ENCODE measurements around the gene CBX6. TPM values are rescaled to one million over a fixed set of nuclear protein-coding genes. Genes with fewer than 3 reads are reported as not detected.
A peak's percentile ranks its signal among the peaks of the same experiment; 100 is the strongest.

CBX6 gene
- total and polyA plus RNA-seq, 3 donors from 2014 or later, result 18.7 to 33.1 (median 30.1) TPM

DNA sequence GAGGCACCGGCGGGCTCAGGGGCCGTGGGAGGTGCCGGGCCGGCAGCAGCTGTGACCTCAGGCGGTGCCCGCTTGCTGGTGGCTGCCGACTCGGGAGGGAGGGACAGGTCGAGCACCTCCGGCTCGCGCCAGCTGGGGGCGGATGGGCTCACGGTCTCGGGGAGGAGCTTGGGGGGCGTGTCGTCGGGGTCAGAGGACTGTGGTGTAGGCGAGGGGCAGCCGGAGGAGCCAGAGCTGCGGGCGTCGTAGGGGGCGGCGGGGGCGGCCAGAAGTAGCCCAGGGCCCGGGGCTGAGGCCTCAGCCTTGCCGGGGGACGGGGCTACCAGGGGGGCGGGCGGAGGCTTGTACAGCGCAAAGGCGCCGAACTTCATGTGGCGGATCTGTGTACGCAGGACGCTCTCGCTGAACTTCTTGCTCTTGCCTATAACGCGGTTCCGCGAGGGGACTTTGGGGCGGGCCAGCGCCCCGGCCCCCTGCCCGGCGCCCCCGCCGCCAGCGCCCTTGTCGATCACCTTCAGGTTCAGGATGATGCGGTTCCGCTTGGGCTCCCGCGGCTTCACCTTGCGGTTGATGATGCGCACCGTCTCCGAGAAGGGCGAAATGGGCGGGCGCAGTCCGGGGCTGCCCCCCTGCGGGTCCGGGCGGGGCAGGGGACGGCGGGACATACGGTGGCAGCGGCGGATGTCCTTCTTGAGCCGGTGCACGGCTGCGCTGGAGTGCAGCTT, 5.5 kb downstream of the CBX6 start:
- Histone ChIP-seq H3K4me3 (peak overlapping the region in 1 of 2 donors; percentile 30), H3K36me3 (ENCODE audit: low read depth, missing control alignments) (no peaks in the 10 kb centered on the region), H3K9me3 (no peaks in the 10 kb centered on the region), H3K27ac (no peak overlapping the region), H3K4me1 (peaks cover 49% of the 10 kb centered on the region), H3K27me3 (no peaks in the 10 kb centered on the region)
- DNase-seq, result peak; percentile 69
- TF ChIP-seq POLR2A (IDR thresholded peaks at IDR 0.05), result no peak
- TF ChIP-seq, protein P1, sequence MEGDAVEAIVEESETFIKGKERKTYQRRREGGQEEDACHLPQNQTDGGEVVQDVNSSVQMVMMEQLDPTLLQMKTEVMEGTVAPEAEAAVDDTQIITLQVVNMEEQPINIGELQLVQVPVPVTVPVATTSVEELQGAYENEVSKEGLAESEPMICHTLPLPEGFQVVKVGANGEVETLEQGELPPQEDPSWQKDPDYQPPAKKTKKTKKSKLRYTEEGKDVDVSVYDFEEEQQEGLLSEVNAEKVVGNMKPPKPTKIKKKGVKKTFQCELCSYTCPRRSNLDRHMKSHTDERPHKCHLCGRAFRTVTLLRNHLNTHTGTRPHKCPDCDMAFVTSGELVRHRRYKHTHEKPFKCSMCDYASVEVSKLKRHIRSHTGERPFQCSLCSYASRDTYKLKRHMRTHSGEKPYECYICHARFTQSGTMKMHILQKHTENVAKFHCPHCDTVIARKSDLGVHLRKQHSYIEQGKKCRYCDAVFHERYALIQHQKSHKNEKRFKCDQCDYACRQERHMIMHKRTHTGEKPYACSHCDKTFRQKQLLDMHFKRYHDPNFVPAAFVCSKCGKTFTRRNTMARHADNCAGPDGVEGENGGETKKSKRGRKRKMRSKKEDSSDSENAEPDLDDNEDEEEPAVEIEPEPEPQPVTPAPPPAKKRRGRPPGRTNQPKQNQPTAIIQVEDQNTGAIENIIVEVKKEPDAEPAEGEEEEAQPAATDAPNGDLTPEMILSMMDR (IDR thresholded peaks at IDR 0.05), result no peak
- intact Hi-C loops (cut with DNase I; ENCODE audit: low total_unique reads), result loop anchor here (10.0 kb wide), 1 partner anchor 138 kb away; no protein-coding TSS in a partner anchor
- 45 to 58% methylated on average over 18 to 72 of the region's 75 CpGs for whole genome bisulfite sequencing, 2 donors

DNA sequence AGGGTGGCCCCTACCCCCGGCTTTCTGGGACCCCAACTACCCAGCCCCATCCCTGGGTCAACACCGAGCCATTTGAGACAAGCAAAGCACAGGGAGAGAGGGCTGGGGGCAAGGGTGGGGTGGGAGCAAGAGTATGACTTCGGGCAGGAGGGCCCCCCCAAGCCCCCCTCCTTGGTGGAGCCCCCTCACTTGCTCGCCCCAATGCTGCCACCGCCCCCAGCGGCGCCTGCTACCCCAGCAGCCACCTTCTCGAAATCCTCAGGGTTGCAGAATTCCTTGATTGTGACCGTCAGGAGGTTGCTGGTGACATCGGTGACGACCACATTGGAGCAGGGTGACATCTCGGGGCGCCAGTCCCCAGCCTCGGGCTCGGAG, 6.0 kb downstream of the CBX6 start:
- no peaks in the 10 kb centered on the region for H3K36me3 ChIP-seq (ENCODE audit: low read depth, missing control alignments)
- peak overlapping the region in 1 of 2 donors; percentile 30 for H3K4me3 ChIP-seq
- no peak for DNase-seq
- no peaks in the 10 kb centered on the region for H3K27me3 ChIP-seq
- WGBS, 2 donors, result 55 to 62% methylated on average over 2 to 11 of the region's 15 CpGs
- H3K4me1 ChIP-seq, result peaks cover 49% of the 10 kb centered on the region
- H3K9me3 ChIP-seq, result no peaks in the 10 kb centered on the region
- TF ChIP-seq, protein P1 (IDR thresholded peaks at IDR 0.05), result no peak
- no peak for TF ChIP-seq POLR2A (IDR thresholded peaks at IDR 0.05)
- H3K27ac ChIP-seq, result peak overlapping the region in 1 of 2 donors; percentile 75
- intact Hi-C loops (cut with DNase I; ENCODE audit: low total_unique reads), result loop anchor here (10.0 kb wide), 1 partner anchor 139 kb away; no protein-coding TSS in a partner anchor

DNA sequence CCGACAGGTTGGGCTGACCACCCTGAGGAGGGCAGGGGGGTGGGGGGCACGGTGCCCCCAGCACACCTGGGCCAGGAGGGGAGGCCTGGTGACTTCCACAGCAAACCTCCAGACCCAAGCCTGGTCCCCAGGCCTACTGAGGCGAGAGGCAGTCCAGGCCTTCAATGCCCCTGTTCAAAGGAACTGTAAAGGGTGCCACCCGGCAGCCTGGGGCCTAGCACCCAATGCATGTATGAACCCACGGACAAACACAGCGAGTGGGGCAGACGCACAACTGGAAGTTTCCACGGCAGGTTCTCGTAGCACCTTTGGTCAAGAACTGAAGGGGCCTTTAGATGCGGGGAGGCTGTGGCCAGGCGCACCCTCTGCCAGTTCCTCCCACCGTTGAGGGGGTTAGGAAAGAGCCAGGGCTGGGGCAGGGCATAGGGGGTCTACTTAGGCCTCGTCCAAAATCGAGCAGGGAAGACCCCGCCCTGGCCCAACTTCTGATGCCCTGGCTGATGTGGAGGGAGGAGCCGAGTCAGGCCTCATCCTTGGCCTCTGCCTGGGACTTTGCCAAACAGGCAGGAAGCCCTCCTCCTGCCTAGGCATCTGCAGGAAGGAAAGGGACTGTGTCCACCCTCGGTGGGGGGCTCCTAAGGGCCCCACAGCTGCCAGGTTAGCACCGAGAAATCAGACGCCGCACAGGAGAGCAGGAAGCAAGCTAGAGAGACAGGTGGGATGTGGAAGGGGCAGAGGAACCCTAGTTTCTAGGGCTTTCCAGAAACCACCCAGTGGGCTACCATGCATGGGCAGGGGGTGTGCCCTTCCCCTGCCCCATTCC, 6.6 kb downstream of the CBX6 start:
- Histone ChIP-seq H3K4me3 (no peak overlapping the region), H3K9me3 (no peaks in the 10 kb centered on the region), H3K4me1 (peaks cover 46% of the 10 kb centered on the region), H3K36me3 (ENCODE audit: low read depth, missing control alignments) (no peaks in the 10 kb centered on the region), H3K27ac (peak overlapping the region; percentile 56 to 75), H3K27me3 (no peaks in the 10 kb centered on the region)
- intact Hi-C loops (cut with DNase I; ENCODE audit: low total_unique reads), result loop anchor here (10.0 kb wide), 1 partner anchor 139 kb away; no protein-coding TSS in a partner anchor
- TF ChIP-seq, protein P1 (IDR thresholded peaks at IDR 0.05), result no peak
- no peak for TF ChIP-seq POLR2A (IDR thresholded peaks at IDR 0.05)
- 67 to 70% methylated on average over 16 to 19 of the region's 20 CpGs for WGBS, 2 donors
- DNase-seq, result no peak

DNA sequence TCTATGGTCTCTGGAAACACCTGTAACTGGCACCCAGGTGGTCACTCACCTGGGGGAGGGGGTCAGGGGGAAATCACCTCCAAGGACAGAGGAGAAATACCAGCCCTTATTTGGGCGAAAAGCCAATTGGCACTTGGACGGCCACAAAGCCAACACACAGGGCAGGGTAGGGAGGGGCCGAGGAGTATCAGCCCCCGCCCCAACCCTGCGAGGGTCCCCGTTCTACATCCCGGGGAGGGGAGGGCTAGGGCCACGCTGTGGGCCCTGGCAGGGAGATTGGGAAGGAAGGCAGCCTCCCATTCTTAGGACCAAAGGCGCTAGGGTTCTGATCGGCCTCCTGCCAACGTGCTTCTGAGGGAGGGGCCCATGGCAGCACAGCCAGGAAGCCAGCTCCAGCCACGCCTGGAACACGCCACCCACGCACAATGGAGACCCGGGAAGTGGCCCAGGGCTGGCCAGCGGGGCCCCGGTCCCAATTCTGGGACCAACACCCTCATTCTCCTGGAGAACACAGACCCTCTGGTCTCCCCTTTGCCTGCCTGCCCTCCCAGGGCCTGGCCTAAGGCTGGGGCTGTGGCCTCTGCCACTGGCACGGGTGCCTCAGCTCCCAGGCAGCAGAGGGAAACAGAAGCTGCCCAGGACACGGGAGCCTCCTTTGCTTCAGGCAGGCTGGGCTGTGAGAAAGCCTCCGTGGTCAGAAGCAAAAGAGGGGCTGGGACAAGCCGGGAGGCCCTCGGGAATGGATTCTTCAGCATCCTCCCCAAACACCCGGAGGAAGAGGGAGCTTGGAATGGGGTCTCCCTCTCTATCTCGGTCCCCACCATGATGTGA, 7.4 kb downstream of the CBX6 start:
- H3K36me3 ChIP-seq (ENCODE audit: low read depth, missing control alignments), result no peaks in the 10 kb centered on the region
- H3K27ac ChIP-seq, result peak overlapping the region; percentile 56 to 75
- 36 to 56% methylated on average over 15 to 16 of the region's 24 CpGs for WGBS, 2 donors
- peaks cover 38% of the 10 kb centered on the region for H3K4me1 ChIP-seq
- H3K4me3 ChIP-seq, result no peak overlapping the region
- H3K9me3 ChIP-seq, result no peaks in the 10 kb centered on the region
- TF ChIP-seq POLR2A (IDR thresholded peaks at IDR 0.05), result no peak
- TF ChIP-seq, protein P1 (IDR thresholded peaks at IDR 0.05), result no peak
- peak; percentile 81 for DNase-seq
- intact Hi-C loops (cut with DNase I; ENCODE audit: low total_unique reads), result loop anchor here (10.0 kb wide), 1 partner anchor 140 kb away; no protein-coding TSS in a partner anchor
- no peaks in the 10 kb centered on the region for H3K27me3 ChIP-seq
